Prostate gland (tissue), 2 donors: ENCODE data around the gene DTX1.

Experiments used
- POLR2A ChIP-seq: fragments of 450-650 bp; IDR thresholded peaks from one replicate; pipeline ENCODE4 v1.6.1; 2016; ENCODE audit warnings: antibody characterized with exemption, mild to moderate bottlenecking
- TF ChIP-seq, protein P1 (sequence below), 4 experiments: fragments of 200-600 bp in 2 of 4; fragments of 450-650 bp in 2 of 4; sonication (generic) in 2 of 4; IDR thresholded peaks; 1 replicate in 3 of 4; 2 replicates in 1 of 4; pipeline ENCODE4 v1.5.1; 2016 to 2019; ENCODE audit warnings: antibody characterized with exemption in 4 of 4, mild to moderate bottlenecking in 2 of 4, moderate library complexity in 2 of 4

DNA sequence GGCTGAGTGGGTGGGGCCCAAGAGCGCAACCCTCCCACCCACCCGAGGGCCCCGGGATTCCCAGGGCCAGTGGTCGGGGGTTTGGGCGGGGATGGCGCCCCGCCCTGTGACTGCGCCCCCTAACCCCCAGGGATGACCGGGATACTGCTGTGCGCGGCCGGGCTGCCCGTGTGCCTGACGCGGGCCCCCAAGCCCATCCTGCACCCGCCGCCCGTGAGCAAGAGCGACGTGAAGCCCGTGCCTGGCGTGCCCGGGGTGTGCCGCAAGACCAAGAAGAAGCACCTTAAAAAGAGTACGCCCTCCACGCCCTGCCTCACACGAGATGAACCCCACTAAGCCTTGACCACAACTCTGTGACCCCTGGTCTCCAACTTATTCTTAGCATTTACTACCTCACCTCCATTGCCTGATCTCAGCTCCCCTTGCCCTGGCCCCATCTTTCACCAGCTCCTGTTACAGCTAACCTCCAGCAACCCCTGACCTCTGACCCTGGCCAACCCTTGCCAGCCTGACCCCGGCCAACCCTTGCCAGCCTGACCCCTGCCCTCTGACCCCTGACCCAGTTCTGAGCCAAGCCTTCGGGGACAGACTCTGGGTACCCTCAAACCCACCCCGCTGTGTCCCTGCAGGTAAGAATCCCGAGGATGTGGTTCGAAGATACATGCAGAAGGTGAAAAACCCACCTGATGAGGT lies 37.0 kb downstream of the DTX1 start:
- TF ChIP-seq, protein P1, sequence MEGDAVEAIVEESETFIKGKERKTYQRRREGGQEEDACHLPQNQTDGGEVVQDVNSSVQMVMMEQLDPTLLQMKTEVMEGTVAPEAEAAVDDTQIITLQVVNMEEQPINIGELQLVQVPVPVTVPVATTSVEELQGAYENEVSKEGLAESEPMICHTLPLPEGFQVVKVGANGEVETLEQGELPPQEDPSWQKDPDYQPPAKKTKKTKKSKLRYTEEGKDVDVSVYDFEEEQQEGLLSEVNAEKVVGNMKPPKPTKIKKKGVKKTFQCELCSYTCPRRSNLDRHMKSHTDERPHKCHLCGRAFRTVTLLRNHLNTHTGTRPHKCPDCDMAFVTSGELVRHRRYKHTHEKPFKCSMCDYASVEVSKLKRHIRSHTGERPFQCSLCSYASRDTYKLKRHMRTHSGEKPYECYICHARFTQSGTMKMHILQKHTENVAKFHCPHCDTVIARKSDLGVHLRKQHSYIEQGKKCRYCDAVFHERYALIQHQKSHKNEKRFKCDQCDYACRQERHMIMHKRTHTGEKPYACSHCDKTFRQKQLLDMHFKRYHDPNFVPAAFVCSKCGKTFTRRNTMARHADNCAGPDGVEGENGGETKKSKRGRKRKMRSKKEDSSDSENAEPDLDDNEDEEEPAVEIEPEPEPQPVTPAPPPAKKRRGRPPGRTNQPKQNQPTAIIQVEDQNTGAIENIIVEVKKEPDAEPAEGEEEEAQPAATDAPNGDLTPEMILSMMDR (IDR thresholded peaks at IDR 0.05): no peak
- TF ChIP-seq POLR2A: no peak
